GM23248 (cell line): ENCODE data around the gene VBP1.

Experiments used
- EZH2 ChIP-seq: fragments of 200-600 bp; sonication (generic); IDR thresholded peaks from 2 replicates; pipeline ENCODE4 v1.6.1; 2018; ENCODE audit warnings: antibody characterized with exemption, mild to moderate bottlenecking; ENCODE audit not compliant: insufficient read depth, poor library complexity, severe bottlenecking
- EZH2phosphoT487 ChIP-seq: fragments of 200-600 bp; sonication (generic); IDR thresholded peaks from 2 replicates; pipeline ENCODE4 v1.6.1; 2018; ENCODE audit warnings: antibody characterized with exemption, moderate library complexity, mild to moderate bottlenecking, low read depth; ENCODE audit not compliant: insufficient read depth

- TF ChIP-seq EZH2phosphoT487 (no peak), EZH2 (no peak)
Observed at GRCh38 chrX:155235891-155236290, 19.6 kb downstream of the VBP1 start.
